BLaER1 (cell line): ENCODE data around the gene VIPR2.
"Not testable (repeated sequence)": the region's sequence is repeated elsewhere in the genome, so short reads cannot be mapped to it uniquely, and the experiment has no call there.

ENCODE experiments used
- H3K27ac ChIP-seq: shearing (Covaris generic); formaldehyde crosslinking; 2 replicates; pipeline ENCODE4 v1.8.1; 2022
- H3K27me3 ChIP-seq: shearing (Covaris generic); formaldehyde crosslinking; 2 replicates; pipeline ENCODE4 v1.8.1; 2022
- H3K36me3 ChIP-seq: shearing (Covaris generic); formaldehyde crosslinking; 2 replicates; pipeline ENCODE4 v1.8.1; 2022
- H3K4me1 ChIP-seq: shearing (Covaris generic); formaldehyde crosslinking; 2 replicates; pipeline ENCODE4 v1.8.1; 2022
- H3K4me2 ChIP-seq: shearing (Covaris generic); formaldehyde crosslinking; 2 replicates; pipeline ENCODE4 v1.8.1; 2022
- H3K4me3 ChIP-seq: shearing (Covaris generic); formaldehyde crosslinking; 2 replicates; pipeline ENCODE4 v1.8.1; 2022
- H3K9ac ChIP-seq: shearing (Covaris generic); formaldehyde crosslinking; 2 replicates; pipeline ENCODE4 v1.8.1; 2022
- H3K9me3 ChIP-seq: shearing (Covaris generic); formaldehyde crosslinking; 2 replicates; pipeline ENCODE4 v1.8.1; 2022
- H4K20me1 ChIP-seq: shearing (Covaris generic); formaldehyde crosslinking; 2 replicates; pipeline ENCODE4 v1.8.1; 2022
- Cebpa-rat ChIP-seq: shearing (Covaris generic); IDR thresholded peaks from 2 replicates; pipeline ENCODE4 v1.8.1; 2022

The VIPR2 gene

DNA sequence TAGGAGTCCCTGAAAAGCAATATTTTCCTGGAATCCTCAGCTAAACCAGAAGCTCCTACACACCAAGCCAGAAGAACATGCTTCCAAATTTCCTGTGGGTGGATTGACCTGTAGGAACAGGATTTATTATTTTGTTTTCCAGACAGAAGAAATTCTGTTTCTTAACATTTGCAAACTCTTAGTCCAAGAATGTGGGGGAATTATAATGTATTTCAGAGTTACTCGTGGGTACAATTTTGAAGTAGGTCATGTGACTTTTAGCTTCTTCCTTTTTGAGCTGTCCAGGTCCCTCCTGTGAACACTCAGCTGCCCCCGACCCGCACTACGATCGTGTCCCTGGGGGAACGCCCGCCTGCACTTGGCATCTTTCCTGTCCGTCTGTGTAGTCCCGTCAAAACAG is 27.7 kb upstream of the VIPR2 start:
- Histone ChIP-seq H3K4me3 (no peak overlapping the region), H3K27me3 (no peaks in the 10 kb centered on the region), H3K9me3 (peaks cover 88% of the 10 kb centered on the region), H3K36me3 (no peaks in the 10 kb centered on the region), H3K9ac (no peak overlapping the region), H4K20me1 (no peaks in the 10 kb centered on the region), H3K27ac (no peak overlapping the region), H3K4me2 (no peak overlapping the region), H3K4me1 (peaks cover 11% of the 10 kb centered on the region; the same call in 1 of the 2 replicates)
- TF ChIP-seq Cebpa-rat = no peak

GRCh38 chr7:159169391-159169790 is 24.7 kb upstream of the VIPR2 start:
- Histone ChIP-seq H3K36me3 (no peaks in the 10 kb centered on the region), H3K4me2 (no peak overlapping the region), H3K4me1 (no peaks in the 10 kb centered on the region), H3K27ac (no peak overlapping the region), H4K20me1 (no peaks in the 10 kb centered on the region), H3K9me3 (peaks cover 66% of the 10 kb centered on the region), H3K9ac (no peak overlapping the region), H3K27me3 (no peaks in the 10 kb centered on the region), H3K4me3 (no peak overlapping the region)
- TF ChIP-seq Cebpa-rat = no peak

- Histone ChIP-seq H3K9me3 (peaks cover 43% of the 10 kb centered on the region), H3K4me1 (peaks cover 1% of the 10 kb centered on the region; the same call in 1 of the 2 replicates), H3K36me3 (no peaks in the 10 kb centered on the region), H3K27me3 (no peaks in the 10 kb centered on the region), H4K20me1 (no peaks in the 10 kb centered on the region), H3K4me2 (no peak overlapping the region), H3K4me3 (no peak overlapping the region), H3K27ac (no peak overlapping the region), H3K9ac (no peak overlapping the region)
- TF ChIP-seq Cebpa-rat = no peak
Measured at GRCh38 chr7:159167139-159167538, 22.5 kb upstream of the VIPR2 start.

GRCh38 chr7:159166530-159166929 is 21.9 kb upstream of the VIPR2 start:
- no peaks in the 10 kb centered on the region for H4K20me1 ChIP-seq
- no peak overlapping the region for H3K4me3 ChIP-seq
- TF ChIP-seq Cebpa-rat = no peak
- no peaks in the 10 kb centered on the region for H3K27me3 ChIP-seq
- H3K4me2 ChIP-seq = no peak overlapping the region
- H3K36me3 ChIP-seq = no peaks in the 10 kb centered on the region
- H3K9me3 ChIP-seq = peaks cover 40% of the 10 kb centered on the region
- no peak overlapping the region for H3K9ac ChIP-seq
- H3K4me1 ChIP-seq = peaks cover 7% of the 10 kb centered on the region
- H3K27ac ChIP-seq = no peak overlapping the region

DNA sequence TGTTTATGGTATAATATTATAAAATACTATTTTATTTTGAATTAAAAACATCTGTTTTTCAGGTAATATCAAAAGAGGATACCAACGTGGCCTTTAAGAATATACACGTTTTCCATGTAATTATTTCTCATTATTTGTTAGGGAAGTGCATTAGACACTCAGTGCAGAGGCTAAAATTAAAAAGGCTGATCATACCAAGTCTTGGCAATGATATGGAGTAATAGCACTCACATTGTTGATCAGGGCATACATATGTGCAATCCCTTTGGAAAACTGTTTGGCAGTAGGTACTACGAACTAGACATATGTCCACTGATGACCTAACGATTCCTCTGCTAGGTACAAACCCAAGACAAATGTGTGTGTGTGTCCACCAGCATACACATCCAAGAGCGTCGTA is 20.7 kb upstream of the VIPR2 start:
- Histone ChIP-seq H3K4me2 (no peak overlapping the region), H3K27ac (no peak overlapping the region), H4K20me1 (no peaks in the 10 kb centered on the region), H3K36me3 (no peaks in the 10 kb centered on the region), H3K4me3 (no peak overlapping the region), H3K9me3 (peaks cover 32% of the 10 kb centered on the region), H3K4me1 (peaks cover 15% of the 10 kb centered on the region), H3K9ac (no peak overlapping the region), H3K27me3 (no peaks in the 10 kb centered on the region)
- TF ChIP-seq Cebpa-rat = no peak

- H4K20me1 ChIP-seq, H3K36me3 ChIP-seq, H3K4me3 ChIP-seq, H3K27me3 ChIP-seq, H3K9ac ChIP-seq, H3K27ac ChIP-seq, H3K4me2 ChIP-seq: not testable (repeated sequence)
- Histone ChIP-seq H3K4me1 (peaks cover 28% of the 10 kb centered on the region), H3K9me3 (peaks cover 16% of the 10 kb centered on the region)
Measured at GRCh38 chr7:159163703-159164301, 19.1 kb upstream of the VIPR2 start.

DNA sequence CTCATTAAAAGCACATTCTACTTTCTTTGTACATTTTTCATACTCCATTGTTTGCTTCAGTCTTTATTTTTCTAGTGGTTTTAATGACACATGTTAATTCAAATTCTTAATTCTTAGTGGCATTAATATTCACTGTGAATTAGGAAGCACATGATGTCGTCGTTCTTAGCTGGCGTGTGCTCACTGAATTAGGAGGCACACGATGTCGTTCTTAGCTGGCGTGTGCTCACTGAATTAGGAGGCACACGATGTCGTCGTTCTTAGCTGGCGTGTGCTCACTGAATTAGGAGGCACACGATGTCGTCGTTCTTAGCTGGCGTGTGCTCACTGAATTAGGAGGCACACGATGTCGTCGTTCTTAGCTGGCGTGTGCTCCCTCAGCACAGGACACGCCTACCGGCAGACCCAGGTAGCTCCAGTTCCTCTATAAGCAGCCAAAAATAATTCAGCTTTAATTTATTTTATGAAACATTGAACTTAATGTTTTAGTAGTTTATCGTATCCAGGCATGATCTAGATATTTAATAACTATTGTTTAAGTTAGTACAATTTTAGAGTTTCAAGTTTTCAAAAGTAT is 17.5 kb upstream of the VIPR2 start:
- not testable (repeated sequence) for H3K4me3 ChIP-seq, H3K9me3 ChIP-seq, H4K20me1 ChIP-seq, H3K27ac ChIP-seq, H3K36me3 ChIP-seq, H3K27me3 ChIP-seq, H3K9ac ChIP-seq
- 0 out of 2 replicates have a peak overlapping the region, but pooled peaks have one; percentile 7 for H3K4me2 ChIP-seq
- peaks cover 35% of the 10 kb centered on the region for H3K4me1 ChIP-seq

DNA sequence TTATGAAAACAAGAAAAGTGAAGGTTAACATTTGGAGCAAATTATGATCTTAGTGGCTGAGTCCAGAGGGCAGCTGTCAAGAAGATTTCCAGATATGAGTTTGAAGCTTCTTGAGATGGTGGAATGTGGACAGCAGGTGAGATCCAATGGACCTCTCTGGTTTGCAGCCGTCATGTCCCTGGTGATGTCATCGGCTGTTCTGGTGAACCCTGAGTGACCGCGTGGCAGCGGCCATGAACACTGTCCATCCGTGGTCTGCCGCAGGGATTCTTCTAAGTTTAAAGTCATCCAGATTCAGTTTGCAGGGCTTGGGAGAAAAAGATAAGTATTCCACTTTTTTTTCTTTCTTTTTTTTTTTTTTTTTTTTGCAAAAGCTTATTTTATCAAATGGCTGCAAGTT is 15.8 kb upstream of the VIPR2 start:
- Histone ChIP-seq H4K20me1 (no peaks in the 10 kb centered on the region), H3K9ac (no peak overlapping the region), H3K27me3 (no peaks in the 10 kb centered on the region), H3K36me3 (no peaks in the 10 kb centered on the region), H3K9me3 (peaks cover 3% of the 10 kb centered on the region), H3K4me2 (no peak overlapping the region), H3K4me1 (peaks cover 35% of the 10 kb centered on the region), H3K27ac (no peak overlapping the region), H3K4me3 (no peak overlapping the region)
- no peak for TF ChIP-seq Cebpa-rat

GRCh38 chr7:159159731-159160130 is 15.1 kb upstream of the VIPR2 start:
- H3K9me3 ChIP-seq = no peaks in the 10 kb centered on the region
- H3K27ac ChIP-seq = no peak overlapping the region
- no peaks in the 10 kb centered on the region for H3K36me3 ChIP-seq
- no peaks in the 10 kb centered on the region for H3K27me3 ChIP-seq
- H3K4me2 ChIP-seq = peak overlapping the region; percentile 73
- H3K4me3 ChIP-seq = no peak overlapping the region
- no peaks in the 10 kb centered on the region for H4K20me1 ChIP-seq
- peaks cover 35% of the 10 kb centered on the region for H3K4me1 ChIP-seq
- TF ChIP-seq Cebpa-rat = no peak
- no peak overlapping the region for H3K9ac ChIP-seq

DNA sequence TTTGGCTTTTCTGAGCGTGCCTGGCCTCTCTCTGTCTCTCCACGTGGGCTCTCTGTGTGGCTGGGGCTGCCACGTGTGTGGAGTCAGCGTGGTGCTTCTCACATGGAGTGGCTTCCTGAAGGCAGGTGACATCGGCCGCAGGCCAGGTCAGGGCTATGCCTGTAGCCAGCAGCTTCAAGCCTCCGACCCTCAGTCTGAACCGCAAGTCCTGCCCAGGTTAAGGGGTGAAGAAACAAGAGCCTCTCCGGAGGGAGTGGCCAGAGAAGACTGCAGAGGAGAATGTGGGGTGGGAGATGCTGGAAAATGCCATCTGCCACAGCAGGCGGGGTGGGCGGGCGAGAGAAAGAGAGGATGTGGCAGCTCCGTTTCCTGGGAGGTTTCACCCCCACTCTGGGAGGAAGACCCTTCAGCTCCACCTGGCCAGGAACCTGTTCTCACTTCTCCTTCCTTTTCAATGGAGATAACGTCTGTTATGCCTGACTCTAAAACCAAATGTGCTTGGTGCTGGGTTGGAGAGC is 14.3 kb upstream of the VIPR2 start:
- Histone ChIP-seq H3K27me3 (no peaks in the 10 kb centered on the region), H3K9me3 (no peaks in the 10 kb centered on the region)
- TF ChIP-seq Cebpa-rat = no peak

More for the DNA sequence above, 14.3 kb upstream of the VIPR2 start:
- H3K4me2 ChIP-seq = peak overlapping the region; percentile 73
- H4K20me1 ChIP-seq = no peaks in the 10 kb centered on the region
- H3K4me3 ChIP-seq = no peak overlapping the region
- H3K9ac ChIP-seq = no peak overlapping the region
- H3K4me1 ChIP-seq = peaks cover 35% of the 10 kb centered on the region
- no peak overlapping the region for H3K27ac ChIP-seq
- no peaks in the 10 kb centered on the region for H3K36me3 ChIP-seq
